NCI-H1417 treated with DMSO at 0.1 percent for 48 hours (cell line): ENCODE measurements around the gene GRID1.
"Not testable (repeated sequence)": the region's sequence is repeated elsewhere in the genome, so short reads cannot be mapped to it uniquely, and the experiment has no call there.

Source experiments
- DNase-seq: peaks from one replicate; lab custom pipeline; 2025; lab: John Stamatoyannopoulos, UW

The GRID1 gene

DNA sequence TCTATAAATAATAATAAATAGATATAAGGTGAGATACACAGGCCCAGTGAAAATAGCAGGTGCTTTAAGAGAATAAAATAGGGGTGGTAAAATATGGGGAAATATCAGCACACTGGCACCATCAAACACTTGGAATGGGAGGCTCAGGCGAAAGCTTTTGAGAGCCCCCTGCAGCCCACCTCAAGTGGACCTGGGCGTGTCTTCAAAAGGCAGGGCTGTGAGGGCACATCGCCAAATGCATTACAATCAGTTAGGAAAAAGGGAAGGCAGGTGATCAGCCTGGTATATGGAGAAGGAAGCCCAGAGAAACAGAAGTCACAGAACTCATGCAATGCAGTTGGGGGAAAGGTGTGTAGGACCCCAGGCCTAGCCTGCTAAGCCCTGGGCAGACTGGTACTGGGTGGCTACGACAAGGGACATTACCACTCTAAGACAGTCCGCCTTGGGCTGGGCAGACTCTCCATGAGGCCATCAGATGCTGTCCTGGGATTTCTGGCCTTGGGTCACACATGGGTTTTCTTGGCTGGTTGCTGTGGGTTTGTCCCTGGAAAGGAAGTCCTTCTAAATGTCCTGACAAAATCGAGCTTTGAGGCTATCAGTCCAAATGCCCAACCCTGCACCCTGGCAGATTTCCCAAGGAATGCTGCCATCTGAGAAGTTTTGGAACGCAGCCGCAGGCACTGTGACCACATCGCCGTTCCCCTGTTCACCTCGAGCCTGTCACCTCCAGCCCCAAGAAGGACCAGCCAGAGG lies 330.6 kb downstream of the GRID1 start:
- DNase-seq = no peak

- no peak for DNase-seq
Measured at GRCh38 chr10:86034710-86035109, 331.9 kb downstream of the GRID1 start.

DNA sequence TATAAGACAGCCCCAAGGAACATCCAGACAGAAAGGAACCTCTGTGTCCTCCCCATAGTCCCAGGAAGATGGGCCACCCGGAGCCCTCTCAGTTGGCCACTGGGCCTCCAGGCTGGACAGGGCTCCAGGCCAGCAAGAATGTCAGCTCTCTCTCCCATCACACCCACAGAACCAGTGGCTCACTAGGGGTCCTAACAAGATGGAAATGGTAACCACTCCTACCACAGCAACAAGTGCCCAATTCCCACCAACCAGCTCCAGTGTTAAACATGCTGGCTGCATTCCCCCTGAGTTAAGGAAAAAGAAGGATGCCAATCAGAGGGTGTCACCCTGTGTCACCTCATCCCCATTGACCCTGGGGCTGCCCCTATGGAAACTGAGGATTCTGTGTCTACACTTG lies 333.0 kb downstream of the GRID1 start:
- no peak for DNase-seq

GRCh38 chr10:86032087-86032486 lies 334.5 kb downstream of the GRID1 start:
- not testable (repeated sequence) for DNase-seq

GRCh38 chr10:86030312-86030711 lies 336.3 kb downstream of the GRID1 start:
- no peak for DNase-seq

- DNase-seq = no peak
Measured at GRCh38 chr10:86027346-86027745, 339.2 kb downstream of the GRID1 start.

DNA sequence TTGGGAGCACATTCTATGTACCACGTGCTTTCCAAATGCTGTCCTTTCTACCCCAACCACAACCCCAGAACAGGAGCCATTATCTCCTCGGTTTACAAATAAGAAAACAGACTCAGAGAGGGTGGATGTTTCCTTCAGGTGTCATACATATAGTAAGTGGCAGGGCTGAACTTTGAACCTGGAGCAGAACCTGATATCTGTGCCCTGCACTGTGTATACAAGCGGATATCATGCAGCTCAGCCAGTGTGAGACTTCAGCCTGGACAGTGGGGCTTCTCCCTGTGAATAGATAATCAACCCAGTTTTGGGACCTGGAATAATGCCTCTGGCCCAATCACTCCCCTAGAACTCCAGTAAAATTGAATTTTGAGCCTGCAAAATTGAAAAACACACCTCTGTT lies 341.1 kb downstream of the GRID1 start:
- no peak for DNase-seq

- DNase-seq = no peak
Measured at GRCh38 chr10:86024281-86025041, 342.1 kb downstream of the GRID1 start.

DNA sequence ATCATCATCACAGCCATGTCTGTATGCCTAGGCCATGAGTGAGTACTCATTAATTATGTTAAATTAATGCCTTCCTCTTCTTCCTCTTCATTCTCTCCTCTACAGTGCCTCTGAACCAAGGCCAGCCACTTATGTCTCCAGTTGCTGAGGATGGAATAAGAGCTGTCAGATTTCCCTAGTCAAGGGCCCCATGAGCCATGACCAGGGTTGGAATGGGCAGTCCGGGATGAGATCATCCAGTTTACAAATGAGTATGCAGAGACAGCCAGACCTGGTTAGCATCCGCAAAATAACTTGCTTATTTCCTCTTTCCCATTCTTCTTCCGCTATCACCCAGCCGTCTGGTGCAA lies 342.7 kb downstream of the GRID1 start:
- DNase-seq = no peak

DNA sequence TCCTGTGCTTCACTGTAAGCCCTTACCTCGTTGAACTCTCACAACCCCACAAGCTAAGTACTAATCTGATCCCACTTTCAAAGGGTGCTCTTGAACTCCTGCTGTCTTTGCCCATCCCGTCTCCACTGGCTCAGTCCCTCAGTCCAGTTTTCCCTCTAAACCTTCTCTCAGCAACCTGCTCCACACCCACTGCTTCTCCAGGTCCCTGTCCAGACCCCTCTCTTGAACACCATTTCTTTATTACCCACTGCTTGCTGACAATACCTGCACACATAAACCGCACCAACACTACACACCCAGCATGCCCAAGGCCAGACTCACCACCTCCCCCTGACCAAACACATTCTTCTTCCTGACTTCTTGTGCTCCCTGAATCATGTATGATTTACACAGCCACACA lies 343.3 kb downstream of the GRID1 start:
- no peak for DNase-seq

- no peak for DNase-seq
Measured at GRCh38 chr10:86022906-86023305, 343.7 kb downstream of the GRID1 start.

DNA sequence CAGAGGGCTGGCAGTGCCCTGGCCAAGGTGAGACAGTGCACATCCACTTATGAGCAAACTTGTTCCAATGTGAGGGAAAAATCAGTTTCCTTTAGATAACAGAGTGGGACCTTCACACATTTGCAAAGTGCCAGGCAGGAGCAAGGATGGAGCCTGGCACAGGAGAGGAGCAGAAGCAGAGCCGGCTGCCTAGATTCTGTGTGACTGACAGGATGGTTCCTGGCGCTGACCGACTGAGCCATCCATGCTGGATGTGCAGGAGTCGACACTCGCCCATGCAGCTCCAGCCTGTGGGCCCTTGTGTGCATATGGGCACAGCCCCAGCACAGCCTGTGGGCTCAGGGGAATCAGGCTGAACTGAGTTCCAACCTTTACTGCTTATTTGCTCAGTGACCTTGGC lies 346.5 kb downstream of the GRID1 start:
- no peak for DNase-seq

DNA sequence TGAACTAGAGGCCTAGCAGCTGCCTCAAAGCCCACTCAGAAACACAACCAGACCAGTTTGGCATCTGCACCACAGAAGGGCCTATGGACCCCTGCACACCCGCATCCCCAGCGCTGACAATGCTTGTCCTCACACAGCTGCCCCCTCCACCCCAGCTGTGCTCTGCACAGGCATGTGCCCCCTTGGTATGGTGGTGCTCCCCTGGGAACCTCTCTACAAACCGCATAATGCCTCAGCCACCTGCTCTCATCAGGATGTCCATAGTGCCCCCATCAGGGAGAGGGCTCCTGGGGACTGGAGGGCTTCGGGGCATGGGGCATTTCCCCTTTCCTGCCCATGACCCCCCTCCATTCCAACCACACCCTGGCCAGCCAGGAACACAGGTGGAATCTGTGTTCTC lies 347.5 kb downstream of the GRID1 start:
- no peak for DNase-seq

DNA sequence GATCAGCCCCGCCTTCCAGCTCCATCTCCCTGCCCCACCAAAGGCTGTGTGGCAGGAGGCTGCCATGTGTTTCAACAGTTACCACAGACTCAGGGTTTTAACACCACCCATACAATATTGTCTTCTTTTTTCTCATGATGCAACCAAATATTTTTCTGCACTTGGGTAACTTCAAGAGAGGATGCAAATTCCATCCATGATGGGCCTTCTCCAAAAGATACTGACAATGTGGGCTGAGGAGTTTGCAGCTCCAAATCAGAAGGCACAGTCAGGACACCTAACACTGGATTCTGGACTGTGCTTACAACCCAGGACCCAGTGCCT lies 347.9 kb downstream of the GRID1 start:
- no peak for DNase-seq

DNA sequence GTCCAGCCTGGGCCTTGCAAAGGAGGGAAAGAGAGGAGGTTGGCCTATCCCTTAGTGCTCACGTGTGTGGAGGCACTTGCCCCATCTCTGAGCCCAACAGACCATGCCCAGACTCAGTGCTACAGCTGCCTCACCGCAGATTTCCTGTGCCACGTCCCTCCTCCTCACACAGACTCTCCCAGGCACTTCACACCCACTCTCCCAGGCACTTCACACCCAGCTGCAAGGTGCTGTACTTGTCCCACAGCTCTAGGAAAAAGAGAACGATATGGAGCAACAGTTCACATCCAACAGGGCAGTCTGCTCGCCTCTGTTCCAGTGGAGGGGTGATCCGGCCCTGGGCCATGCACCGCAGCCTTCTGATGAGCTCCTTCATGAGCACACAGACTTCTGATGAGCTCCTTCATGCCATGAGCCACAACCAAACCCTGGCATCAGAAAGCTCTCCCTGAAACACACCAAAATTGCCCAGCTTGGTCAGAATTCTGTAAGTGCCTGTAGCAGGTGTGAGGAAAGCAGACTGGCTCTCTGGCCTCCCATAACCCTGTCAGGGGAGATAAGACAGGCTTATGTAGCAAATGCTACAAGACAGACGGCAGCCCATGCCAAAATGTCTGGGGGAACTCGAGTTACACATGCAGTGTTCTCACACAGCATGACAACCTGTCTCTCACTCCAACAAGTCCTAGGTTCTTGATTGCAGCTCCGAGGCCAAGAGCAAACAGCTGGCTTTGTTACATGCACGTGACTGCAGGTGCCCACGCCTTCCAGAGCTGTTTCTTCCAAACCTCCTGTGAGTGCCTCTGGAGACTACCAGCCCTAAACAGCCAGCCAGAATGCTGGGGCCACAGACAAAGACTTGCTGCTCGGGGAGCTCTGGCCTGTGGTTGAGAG lies 348.5 kb downstream of the GRID1 start:
- no peak for DNase-seq

GRCh38 chr10:86013568-86013967 lies 353.0 kb downstream of the GRID1 start:
- no peak for DNase-seq

DNA sequence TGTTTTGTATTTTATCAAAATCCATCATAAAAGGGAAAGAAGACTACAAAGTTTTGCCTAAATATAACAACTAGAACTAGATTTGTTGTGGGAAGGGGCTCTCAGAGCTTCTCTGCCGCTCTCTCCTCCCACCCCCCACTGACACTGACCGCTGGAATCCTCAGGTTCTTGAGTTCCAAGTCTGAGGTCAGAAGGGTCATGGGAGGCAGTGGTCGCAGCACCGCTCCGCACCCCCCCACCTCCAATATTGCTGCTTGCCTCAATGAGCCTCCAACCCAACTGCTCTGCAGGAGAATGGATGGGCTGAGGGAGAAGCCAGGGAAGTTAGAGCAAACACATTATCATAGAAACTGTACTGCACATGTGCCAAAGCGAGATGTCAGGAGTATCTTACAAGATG lies 359.4 kb downstream of the GRID1 start:
- no peak for DNase-seq

DNA sequence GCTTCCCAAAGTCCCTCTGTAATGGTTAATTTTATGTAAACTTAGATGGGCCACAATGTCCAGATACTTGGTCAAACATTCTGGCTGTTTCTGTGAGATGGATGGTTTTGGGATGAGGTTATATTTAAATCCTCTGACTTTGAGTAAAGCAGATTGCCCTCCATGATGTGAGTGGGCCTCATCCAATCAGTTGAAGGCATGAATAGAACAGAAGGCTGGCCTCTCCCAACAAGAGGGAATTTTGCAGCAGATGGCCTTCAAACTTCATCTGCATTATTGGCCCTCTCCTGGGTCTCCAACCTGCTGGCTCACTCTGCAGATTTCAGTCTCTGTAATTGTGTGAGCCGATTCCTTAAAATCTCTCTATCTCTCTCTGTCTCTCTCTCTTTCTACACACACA lies 362.3 kb downstream of the GRID1 start:
- DNase-seq = no peak

DNA sequence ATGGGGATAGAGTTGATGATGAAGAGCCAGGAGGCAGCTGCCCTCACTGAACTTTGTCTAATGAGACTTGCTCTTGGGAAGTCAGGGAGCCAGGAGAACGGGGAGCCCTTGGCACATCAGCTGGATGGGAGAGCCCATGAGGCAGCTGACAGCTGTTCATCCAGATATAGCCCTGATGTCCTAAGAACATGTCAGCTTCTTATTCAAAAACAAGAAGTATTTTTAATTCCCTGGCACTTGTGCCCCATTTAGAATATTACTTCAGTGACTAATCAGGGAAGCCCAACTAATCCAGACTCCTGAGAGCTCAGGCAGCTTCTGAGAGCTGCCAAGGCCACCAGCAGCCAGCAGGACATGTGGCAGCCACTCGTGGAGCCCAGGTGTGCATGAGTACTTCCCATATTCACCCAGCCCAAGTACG lies 363.4 kb downstream of the GRID1 start:
- no peak for DNase-seq

GRCh38 chr10:86001521-86001920 lies 365.1 kb downstream of the GRID1 start:
- no peak for DNase-seq

- DNase-seq = no peak
Measured at GRCh38 chr10:85997544-85997943, 369.1 kb downstream of the GRID1 start.

DNA sequence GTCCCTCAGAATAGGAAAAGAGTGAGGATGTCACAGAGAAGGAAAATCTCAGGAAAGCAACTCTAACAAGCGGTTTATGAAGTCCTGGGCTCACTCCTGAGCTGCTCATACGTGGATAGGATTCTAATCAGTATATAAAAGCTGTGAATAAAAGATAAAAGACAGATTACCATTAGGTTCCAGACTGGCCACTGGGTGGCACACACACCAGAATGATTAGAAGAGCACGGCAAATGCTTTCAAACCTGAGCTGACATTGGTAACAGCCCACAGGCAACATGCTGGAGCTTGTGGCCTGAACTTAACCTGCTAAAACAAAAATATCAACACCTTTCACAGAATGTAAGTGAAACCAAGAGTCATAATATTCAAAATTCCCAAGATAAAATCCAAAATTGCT lies 370.8 kb downstream of the GRID1 start:
- DNase-seq = no peak
